ENCODE measurements around the gene APC.

The APC gene

DNA sequence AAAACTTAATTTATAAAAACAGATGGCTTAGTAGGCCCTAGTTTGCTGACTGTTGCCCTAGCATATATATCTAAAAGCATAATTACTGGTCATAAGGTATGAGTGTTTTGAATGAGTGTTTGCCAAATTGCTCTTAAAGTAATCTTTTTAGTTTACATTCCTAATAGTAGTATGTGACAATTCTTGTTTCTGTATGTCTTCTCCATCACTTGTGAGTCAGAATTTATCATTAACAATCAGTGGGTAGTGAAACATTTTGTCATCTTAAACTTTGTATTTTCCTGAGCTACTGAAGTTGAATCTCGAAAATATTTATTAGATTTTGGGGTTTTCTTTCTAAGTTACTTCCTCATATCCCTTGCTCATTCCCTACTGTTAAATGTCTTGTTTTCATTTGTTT, 49.6 kb downstream of the APC start:
- H3K9ac ChIP-seq (ENCODE audit: low read length) = no peak overlapping the region
- no peaks in the 10 kb centered on the region for H3K9me3 ChIP-seq (ENCODE audit: control insufficient read depth, low read length)
- peaks cover 19% of the 10 kb centered on the region for H3K36me3 ChIP-seq (ENCODE audit: control insufficient read depth, insufficient read depth, low read length, severe bottlenecking)
- H3K4me1 ChIP-seq (ENCODE audit: control insufficient read depth, insufficient read depth, low read length) = peaks cover 8% of the 10 kb centered on the region
- H3K27me3 ChIP-seq (replicated peaks; ENCODE audit: control insufficient read depth, insufficient read depth, low read length) = no peaks in the 10 kb centered on the region
- no peak overlapping the region for H3K4me3 ChIP-seq (ENCODE audit: low read length)
- DNase-seq (ENCODE audit: low read depth) = no peak

DNA sequence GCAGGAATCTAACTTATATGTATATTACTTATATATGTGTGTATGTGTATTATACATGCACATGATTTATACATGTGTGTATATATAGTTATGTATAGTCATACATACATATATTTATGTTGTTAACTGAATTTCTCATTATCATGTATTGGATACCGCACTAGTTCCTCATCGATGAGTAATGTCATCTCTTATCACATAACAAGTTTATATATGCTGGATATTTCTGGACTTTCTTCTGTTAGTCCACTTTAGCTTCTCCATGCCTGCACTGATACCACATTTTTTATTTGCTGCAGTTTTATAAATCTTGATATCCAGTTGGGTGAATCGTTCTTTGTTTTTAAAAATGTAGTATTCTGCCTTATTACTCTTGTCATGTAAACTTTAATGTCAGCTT, 50.2 kb downstream of the APC start:
- no peaks in the 10 kb centered on the region for H3K9me3 ChIP-seq (ENCODE audit: control insufficient read depth, low read length)
- DNase-seq (ENCODE audit: low read depth) = no peak
- peaks cover 21% of the 10 kb centered on the region for H3K36me3 ChIP-seq (ENCODE audit: control insufficient read depth, insufficient read depth, low read length, severe bottlenecking)
- no peak overlapping the region for H3K4me3 ChIP-seq (ENCODE audit: low read length)
- H3K4me1 ChIP-seq (ENCODE audit: control insufficient read depth, insufficient read depth, low read length) = peaks cover 11% of the 10 kb centered on the region
- H3K9ac ChIP-seq (ENCODE audit: low read length) = no peak overlapping the region
- no peaks in the 10 kb centered on the region for H3K27me3 ChIP-seq (replicated peaks; ENCODE audit: control insufficient read depth, insufficient read depth, low read length)

DNA sequence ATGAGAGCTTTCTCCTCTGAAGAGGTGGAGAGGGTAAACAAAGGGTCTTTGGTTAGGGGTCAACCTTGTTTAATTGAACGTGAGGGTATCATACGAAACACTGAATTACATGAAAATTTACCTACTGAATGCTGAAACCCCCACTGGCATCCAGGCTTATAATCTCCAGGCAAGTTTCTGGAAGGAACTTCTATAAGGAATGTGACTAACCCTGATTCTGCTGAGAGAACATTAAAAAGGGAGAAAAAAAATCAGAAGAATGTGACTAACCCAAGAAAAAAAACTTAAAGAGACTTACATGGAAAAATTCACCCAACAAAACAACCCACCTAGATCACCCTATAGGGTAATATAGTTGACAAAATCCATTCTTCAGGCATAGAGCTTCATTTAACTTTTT, 55.5 kb downstream of the APC start:
- H3K4me3 ChIP-seq (ENCODE audit: low read length) = no peak overlapping the region
- no peaks in the 10 kb centered on the region for H3K9me3 ChIP-seq (ENCODE audit: control insufficient read depth, low read length)
- peaks cover 6% of the 10 kb centered on the region for H3K4me1 ChIP-seq (ENCODE audit: control insufficient read depth, insufficient read depth, low read length)
- H3K27me3 ChIP-seq (replicated peaks; ENCODE audit: control insufficient read depth, insufficient read depth, low read length) = no peaks in the 10 kb centered on the region
- peaks cover 58% of the 10 kb centered on the region for H3K36me3 ChIP-seq (ENCODE audit: control insufficient read depth, insufficient read depth, low read length, severe bottlenecking)
- no peak overlapping the region for H3K9ac ChIP-seq (ENCODE audit: low read length)
- peak; percentile 46 for DNase-seq (ENCODE audit: low read depth)

DNA sequence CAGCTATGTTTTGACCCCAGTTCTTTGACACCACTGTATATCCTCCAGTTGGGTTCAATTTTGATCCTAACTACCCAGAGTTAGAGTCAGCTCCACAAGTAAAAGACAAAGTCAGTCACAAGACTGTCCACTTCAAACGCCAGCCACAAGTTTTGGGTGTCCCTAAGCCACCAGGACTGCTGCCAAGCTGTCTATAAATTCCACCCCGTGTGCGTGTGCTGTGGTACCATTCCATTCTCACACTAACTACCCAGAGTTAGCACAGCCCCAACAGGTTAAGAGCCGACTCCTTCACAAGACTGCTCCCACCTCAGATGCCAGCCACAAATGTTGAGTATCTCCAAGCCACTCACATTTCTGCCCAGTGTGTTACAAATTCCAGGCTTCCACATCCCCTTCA, 56.7 kb downstream of the APC start:
- no peaks in the 10 kb centered on the region for H3K27me3 ChIP-seq (replicated peaks; ENCODE audit: control insufficient read depth, insufficient read depth, low read length)
- H3K4me3 ChIP-seq (ENCODE audit: low read length) = no peak overlapping the region
- H3K9ac ChIP-seq (ENCODE audit: low read length) = no peak overlapping the region
- H3K4me1 ChIP-seq (ENCODE audit: control insufficient read depth, insufficient read depth, low read length) = peaks cover 6% of the 10 kb centered on the region
- H3K9me3 ChIP-seq (ENCODE audit: control insufficient read depth, low read length) = no peaks in the 10 kb centered on the region
- H3K36me3 ChIP-seq (ENCODE audit: control insufficient read depth, insufficient read depth, low read length, severe bottlenecking) = peaks cover 52% of the 10 kb centered on the region
- DNase-seq (ENCODE audit: low read depth) = no peak

DNA sequence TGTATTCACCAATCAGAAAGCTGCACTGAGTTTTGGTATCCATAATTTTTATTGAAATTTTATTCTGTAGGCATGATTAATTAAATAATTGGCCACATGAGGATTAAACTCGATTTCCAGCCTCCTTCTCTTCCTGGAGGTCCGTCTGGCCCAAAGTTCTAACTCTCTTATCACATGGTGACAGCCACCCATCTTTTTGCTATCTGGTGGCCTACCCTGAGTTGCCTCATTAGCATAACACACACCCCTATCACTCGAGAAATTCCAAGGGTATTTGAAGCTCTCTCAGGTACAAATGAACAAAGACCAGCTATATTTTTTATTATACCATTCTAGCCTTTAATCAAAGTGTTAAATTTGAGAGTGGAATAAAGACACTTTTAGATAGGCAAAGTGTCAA, 57.7 kb downstream of the APC start:
- peaks cover 52% of the 10 kb centered on the region for H3K36me3 ChIP-seq (ENCODE audit: control insufficient read depth, insufficient read depth, low read length, severe bottlenecking)
- H3K9ac ChIP-seq (ENCODE audit: low read length) = no peak overlapping the region
- H3K27me3 ChIP-seq (replicated peaks; ENCODE audit: control insufficient read depth, insufficient read depth, low read length) = no peaks in the 10 kb centered on the region
- peaks cover 6% of the 10 kb centered on the region for H3K4me1 ChIP-seq (ENCODE audit: control insufficient read depth, insufficient read depth, low read length)
- DNase-seq (ENCODE audit: low read depth) = no peak
- H3K4me3 ChIP-seq (ENCODE audit: low read length) = no peak overlapping the region
- no peaks in the 10 kb centered on the region for H3K9me3 ChIP-seq (ENCODE audit: control insufficient read depth, low read length)

DNA sequence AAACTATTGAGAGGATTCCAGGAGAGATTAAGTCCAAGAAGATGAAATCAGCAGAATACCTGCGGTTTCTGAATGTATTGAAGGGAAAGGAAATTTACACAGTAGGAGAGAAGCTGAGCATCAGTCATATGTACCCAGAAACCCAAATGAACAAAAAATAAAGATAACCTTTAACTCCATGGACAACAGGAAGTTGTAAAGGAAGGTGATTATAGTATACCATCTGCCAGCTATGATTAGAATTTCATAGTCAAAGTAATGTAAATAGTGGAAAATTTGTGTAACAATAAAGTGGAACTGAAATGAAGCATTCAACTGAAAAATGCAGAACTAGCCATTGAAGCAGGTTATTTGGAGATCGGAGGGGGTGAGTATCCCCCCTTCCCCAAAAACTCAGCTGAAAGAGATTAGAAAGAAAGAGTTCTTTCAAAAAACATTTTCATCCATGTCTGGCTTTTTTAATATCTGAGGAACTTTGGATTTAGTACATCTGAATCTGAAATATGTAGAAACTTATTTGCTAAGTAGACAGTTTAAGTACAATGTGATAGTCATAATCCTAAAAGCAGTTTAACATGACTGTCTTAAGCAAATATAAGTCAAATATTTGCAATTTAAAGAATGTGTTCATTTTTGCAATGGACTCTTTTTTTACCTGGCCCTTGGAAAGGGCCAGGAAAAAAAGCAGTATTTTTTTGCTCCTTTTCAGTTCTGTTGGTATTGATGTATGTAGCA, 58.4 kb downstream of the APC start:
- H3K4me3 ChIP-seq (ENCODE audit: low read length) = no peak overlapping the region
- no peaks in the 10 kb centered on the region for H3K9me3 ChIP-seq (ENCODE audit: control insufficient read depth, low read length)
- no peaks in the 10 kb centered on the region for H3K27me3 ChIP-seq (replicated peaks; ENCODE audit: control insufficient read depth, insufficient read depth, low read length)
- peaks cover 53% of the 10 kb centered on the region for H3K36me3 ChIP-seq (ENCODE audit: control insufficient read depth, insufficient read depth, low read length, severe bottlenecking)
- DNase-seq (ENCODE audit: low read depth) = peak; percentile 21
- peaks cover 6% of the 10 kb centered on the region for H3K4me1 ChIP-seq (ENCODE audit: control insufficient read depth, insufficient read depth, low read length)
- no peak overlapping the region for H3K9ac ChIP-seq (ENCODE audit: low read length)

DNA sequence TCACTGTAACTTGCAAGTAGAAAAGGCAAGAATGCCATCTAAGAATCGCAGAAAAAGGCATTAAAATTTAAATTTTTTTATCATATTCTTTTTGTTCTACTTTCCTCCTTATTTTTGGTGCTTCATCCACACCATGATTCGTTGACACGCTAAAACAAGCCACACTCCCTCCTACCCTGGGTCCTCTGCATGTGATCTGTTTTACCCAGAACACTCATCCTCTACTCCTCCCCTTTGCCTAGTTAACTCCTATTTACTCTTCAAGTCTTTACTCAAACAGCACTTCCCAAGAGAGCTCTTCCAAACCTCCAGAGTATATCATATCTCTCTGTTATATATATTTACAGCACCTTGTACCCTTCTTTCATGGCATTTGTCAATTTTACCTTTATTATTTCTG, 62.0 kb downstream of the APC start:
- Histone ChIP-seq H3K4me3 (ENCODE audit: low read length) (no peak overlapping the region), H3K9me3 (ENCODE audit: control insufficient read depth, low read length) (no peaks in the 10 kb centered on the region), H3K27me3 (replicated peaks; ENCODE audit: control insufficient read depth, insufficient read depth, low read length) (no peaks in the 10 kb centered on the region), H3K36me3 (ENCODE audit: control insufficient read depth, insufficient read depth, low read length, severe bottlenecking) (peaks cover 51% of the 10 kb centered on the region), H3K9ac (ENCODE audit: low read length) (no peak overlapping the region), H3K4me1 (ENCODE audit: control insufficient read depth, insufficient read depth, low read length) (no peaks in the 10 kb centered on the region)
- DNase-seq (ENCODE audit: low read depth) = no peak

DNA sequence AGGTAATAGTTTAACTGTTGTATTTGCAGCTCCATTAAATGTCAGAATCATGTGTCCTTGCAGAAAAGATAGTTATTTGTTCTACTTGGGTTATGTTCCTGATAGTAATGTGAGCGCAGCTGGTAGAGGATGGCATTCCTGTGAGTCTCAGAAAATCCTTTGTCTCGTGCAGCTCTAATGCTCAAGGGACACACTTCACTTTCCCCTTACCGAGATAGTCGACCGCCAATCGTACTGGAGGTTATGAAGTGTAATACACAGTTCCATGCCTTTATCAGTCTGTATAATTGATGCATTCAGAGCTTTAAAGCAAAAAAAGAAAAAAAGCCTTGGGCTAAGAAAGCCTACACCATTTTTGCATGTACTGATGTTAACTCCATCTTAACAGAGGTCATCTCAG, 63.2 kb downstream of the APC start:
- Histone ChIP-seq H3K4me3 (ENCODE audit: low read length) (no peak overlapping the region), H3K36me3 (ENCODE audit: control insufficient read depth, insufficient read depth, low read length, severe bottlenecking) (peaks cover 46% of the 10 kb centered on the region), H3K9ac (ENCODE audit: low read length) (no peak overlapping the region), H3K4me1 (ENCODE audit: control insufficient read depth, insufficient read depth, low read length) (no peaks in the 10 kb centered on the region), H3K9me3 (ENCODE audit: control insufficient read depth, low read length) (no peaks in the 10 kb centered on the region), H3K27me3 (replicated peaks; ENCODE audit: control insufficient read depth, insufficient read depth, low read length) (no peaks in the 10 kb centered on the region)
- DNase-seq (ENCODE audit: low read depth) = no peak

DNA sequence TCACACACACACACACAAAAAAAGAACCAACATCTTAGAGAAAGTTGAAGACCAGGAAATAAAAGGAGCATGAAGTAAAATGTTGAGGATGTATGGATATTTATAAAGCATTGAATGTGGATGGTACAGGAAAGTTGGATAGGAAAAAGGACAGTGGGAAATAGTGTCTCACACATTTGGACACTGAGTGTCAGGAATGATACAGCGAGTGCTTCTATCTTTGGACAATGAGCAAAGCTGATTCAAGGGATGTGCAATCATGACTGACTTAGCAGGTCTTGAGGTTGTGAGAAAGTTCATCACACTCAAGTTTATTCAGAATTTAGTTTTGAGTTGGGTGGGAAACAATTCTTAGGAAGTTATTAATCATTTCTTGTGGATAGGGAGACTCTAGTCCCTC, 73.3 kb downstream of the APC start:
- no peak for DNase-seq (ENCODE audit: low read depth)
- H3K27me3 ChIP-seq (replicated peaks; ENCODE audit: control insufficient read depth, insufficient read depth, low read length) = no peaks in the 10 kb centered on the region
- H3K4me3 ChIP-seq (ENCODE audit: low read length) = no peak overlapping the region
- H3K36me3 ChIP-seq (ENCODE audit: control insufficient read depth, insufficient read depth, low read length, severe bottlenecking) = peaks cover 40% of the 10 kb centered on the region
- no peaks in the 10 kb centered on the region for H3K9me3 ChIP-seq (ENCODE audit: control insufficient read depth, low read length)
- H3K9ac ChIP-seq (ENCODE audit: low read length) = no peak overlapping the region
- H3K4me1 ChIP-seq (ENCODE audit: control insufficient read depth, insufficient read depth, low read length) = no peaks in the 10 kb centered on the region

DNA sequence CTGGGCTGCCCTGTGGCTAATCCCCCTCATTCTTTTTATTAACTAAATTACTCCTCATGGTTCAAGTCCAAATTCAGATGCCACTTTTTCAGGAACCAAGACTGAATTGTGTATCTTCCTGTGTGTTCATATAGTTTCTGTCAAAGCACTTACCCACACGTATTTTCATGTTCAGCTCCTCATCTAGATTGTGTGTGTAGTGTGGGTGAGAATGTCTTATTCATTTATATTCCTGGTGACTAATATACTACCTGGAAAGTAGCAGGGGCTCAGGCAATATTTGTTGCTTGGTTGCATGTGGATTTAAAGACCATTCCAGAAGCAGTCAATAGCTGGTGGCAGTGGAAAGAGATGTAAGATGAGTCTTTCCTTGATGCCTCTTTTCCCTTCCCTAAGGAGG, 74.9 kb downstream of the APC start:
- no peak for DNase-seq (ENCODE audit: low read depth)
- Histone ChIP-seq H3K4me1 (ENCODE audit: control insufficient read depth, insufficient read depth, low read length) (no peaks in the 10 kb centered on the region), H3K36me3 (ENCODE audit: control insufficient read depth, insufficient read depth, low read length, severe bottlenecking) (peaks cover 43% of the 10 kb centered on the region), H3K27me3 (replicated peaks; ENCODE audit: control insufficient read depth, insufficient read depth, low read length) (no peaks in the 10 kb centered on the region), H3K9me3 (ENCODE audit: control insufficient read depth, low read length) (no peaks in the 10 kb centered on the region), H3K9ac (ENCODE audit: low read length) (no peak overlapping the region), H3K4me3 (ENCODE audit: low read length) (no peak overlapping the region)

DNA sequence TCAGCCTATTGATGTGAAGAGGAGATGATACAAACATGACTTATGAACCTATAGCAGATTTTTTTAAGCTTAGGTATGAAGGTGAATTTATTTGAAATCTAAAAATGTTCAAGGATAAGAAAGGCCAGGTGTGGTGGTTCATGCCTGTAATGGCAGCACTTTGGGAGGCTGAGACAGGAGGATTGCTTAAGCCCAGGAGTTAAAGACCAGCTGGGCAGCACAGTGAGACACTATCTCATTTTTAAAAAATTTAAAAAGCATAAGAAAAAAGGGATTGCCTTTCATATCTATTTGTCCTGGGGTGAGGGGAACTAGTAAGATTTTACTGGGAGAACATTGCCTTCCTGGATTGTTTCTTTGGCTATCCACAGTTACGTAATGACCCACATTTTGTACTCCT, 82.6 kb downstream of the APC start:
- no peak overlapping the region for H3K9ac ChIP-seq (ENCODE audit: low read length)
- peaks cover 76% of the 10 kb centered on the region for H3K36me3 ChIP-seq (ENCODE audit: control insufficient read depth, insufficient read depth, low read length, severe bottlenecking)
- DNase-seq (ENCODE audit: low read depth) = no peak

DNA sequence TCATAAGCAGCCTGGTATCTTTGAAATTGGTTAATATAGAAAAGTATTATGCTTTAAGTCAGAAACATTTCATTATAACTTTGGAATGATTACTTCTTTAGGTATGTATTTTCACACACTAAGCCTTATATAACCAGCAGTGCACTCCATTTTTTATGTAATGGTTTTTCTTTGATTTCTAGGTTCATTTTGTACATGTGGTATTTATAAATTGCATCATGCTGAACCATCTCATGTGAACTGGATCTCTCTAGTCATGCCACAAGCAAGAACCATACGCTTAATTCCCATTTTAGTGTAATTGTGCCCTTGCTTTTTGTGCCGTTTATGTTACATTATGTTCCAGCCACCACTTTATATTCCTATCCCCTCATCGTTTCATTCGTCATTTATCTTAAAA, 84.8 kb downstream of the APC start:
- Histone ChIP-seq H3K4me1 (ENCODE audit: control insufficient read depth, insufficient read depth, low read length) (no peaks in the 10 kb centered on the region), H3K36me3 (ENCODE audit: control insufficient read depth, insufficient read depth, low read length, severe bottlenecking) (peaks cover 76% of the 10 kb centered on the region)

More for the DNA sequence above, 82.6 kb downstream of the APC start:
- Histone ChIP-seq H3K4me1 (ENCODE audit: control insufficient read depth, insufficient read depth, low read length) (no peaks in the 10 kb centered on the region), H3K9me3 (ENCODE audit: control insufficient read depth, low read length) (no peaks in the 10 kb centered on the region), H3K27me3 (replicated peaks; ENCODE audit: control insufficient read depth, insufficient read depth, low read length) (no peaks in the 10 kb centered on the region), H3K4me3 (ENCODE audit: low read length) (no peak overlapping the region)

More for the DNA sequence above, 84.8 kb downstream of the APC start:
- no peak overlapping the region for H3K4me3 ChIP-seq (ENCODE audit: low read length)
- no peaks in the 10 kb centered on the region for H3K27me3 ChIP-seq (replicated peaks; ENCODE audit: control insufficient read depth, insufficient read depth, low read length)
- H3K9ac ChIP-seq (ENCODE audit: low read length) = no peak overlapping the region
- peak; percentile 64 for DNase-seq (ENCODE audit: low read depth)
- no peaks in the 10 kb centered on the region for H3K9me3 ChIP-seq (ENCODE audit: control insufficient read depth, low read length)

All from adipocyte (in vitro differentiated cells).